GM18951 (cell line): ENCODE data around the gene FOXN1.
"Not testable (repeated sequence)": the region's sequence is repeated elsewhere in the genome, so short reads cannot be mapped to it uniquely, and the experiment has no call there.

Experiments used
- POLR2A ChIP-seq: IDR thresholded peaks from 4 replicates; pipeline ENCODE4 v1.6.1; 2011; ENCODE audit warnings: mild to moderate bottlenecking; ENCODE audit not compliant: insufficient read length, insufficient read depth; ENCODE audit errors: extremely low read depth
- in situ Hi-C: fragments of 300-500 bp; cut with MboI; formaldehyde crosslinking; loops from one replicate; pipeline ENCODE4 v1.12.0; 2022; ENCODE audit warnings: low sequenced_read_pairs, mixed read lengths, inconsistent platforms; ENCODE audit not compliant: unreplicated experiment

FOXN1 gene

GRCh38 chr17:28515518-28515917 is 9.4 kb downstream of the FOXN1 start:
- TF ChIP-seq POLR2A, result no peak
- in situ Hi-C loops, result no loop called here

- TF ChIP-seq POLR2A, result no peak
- in situ Hi-C loops, result no loop called here
These were observed 12.0 kb downstream of the FOXN1 start for GRCh38 chr17:28518132-28518531.

- no peak for TF ChIP-seq POLR2A
- in situ Hi-C loops, result no loop called here
These were observed 12.4 kb downstream of the FOXN1 start for GRCh38 chr17:28518578-28518977.

- TF ChIP-seq POLR2A, result no peak
- in situ Hi-C loops, result no loop called here
These were observed 13.1 kb downstream of the FOXN1 start for GRCh38 chr17:28519236-28519635.

- in situ Hi-C loops, result no loop called here
- TF ChIP-seq POLR2A, result no peak
These were observed 14.5 kb downstream of the FOXN1 start for GRCh38 chr17:28520687-28521086.

- in situ Hi-C loops, result no loop called here
- TF ChIP-seq POLR2A, result no peak
These were observed 15.3 kb downstream of the FOXN1 start for GRCh38 chr17:28521311-28522085.

- in situ Hi-C loops, result not testable (repeated sequence)
These were observed 16.1 kb downstream of the FOXN1 start for GRCh38 chr17:28522281-28522680.

- no peak for TF ChIP-seq POLR2A
- in situ Hi-C loops, result no loop called here
These were observed 17.0 kb downstream of the FOXN1 start for GRCh38 chr17:28523186-28523585.

- in situ Hi-C loops, result no loop called here
- no peak for TF ChIP-seq POLR2A
These were observed 17.7 kb downstream of the FOXN1 start for GRCh38 chr17:28523876-28524275.

- TF ChIP-seq POLR2A, result no peak
- in situ Hi-C loops, result no loop called here
These were observed 18.6 kb downstream of the FOXN1 start for GRCh38 chr17:28524476-28525424.

GRCh38 chr17:28526381-28526780 is 20.2 kb downstream of the FOXN1 start:
- TF ChIP-seq POLR2A, result no peak
- in situ Hi-C loops, result no loop called here

GRCh38 chr17:28527181-28527681 is 21.1 kb downstream of the FOXN1 start:
- in situ Hi-C loops, result no loop called here
- no peak for TF ChIP-seq POLR2A

- in situ Hi-C loops, result no loop called here
- no peak for TF ChIP-seq POLR2A
These were observed 21.7 kb downstream of the FOXN1 start for GRCh38 chr17:28527859-28528258.
